A673 (cell line): ENCODE results near the gene ADGRD1. TPM values are rescaled to one million over a fixed set of nuclear protein-coding genes. Genes with fewer than 3 reads are reported as not detected.

ENCODE experiments used
- BruUV-seq: library from RNA; stranded (reverse); fragments of 400-500 nt; replicated peaks from 2 replicates; lab custom pipeline; 2021; lab: Mats Ljungman, UMichigan
- CTCF ChIA-PET: fragments of 300-600 bp; sonication (Branson Sonifier 250); formaldehyde crosslinking; loops from one replicate; lab custom pipeline; 2022; ENCODE audit warnings: antibody characterized with exemption; lab: Charles Lee
- POLR2A ChIA-PET: fragments of 300-600 bp; sonication (Branson Sonifier 250); formaldehyde crosslinking; loops from one replicate; lab custom pipeline; 2022; ENCODE audit warnings: antibody characterized with exemption; ENCODE audit not compliant: low non-redundant PET; lab: Charles Lee
- DNase-seq: peaks from one replicate; pipeline ENCODE4 v3.0.0-alpha.2; 2015; ENCODE audit warnings: low spot score
- H3K27ac ChIP-seq: fragments of 200-600 bp; sonication (generic); 2 replicates; pipeline ENCODE4 v1.5.1; 2016; ENCODE audit warnings: mixed run types, low read depth, mild to moderate bottlenecking, mixed read lengths, antibody characterized with exemption, low read length; ENCODE audit not compliant: poor library complexity, severe bottlenecking
- H3K27me3 ChIP-seq: fragments of 200-600 bp; sonication (generic); replicated peaks from 2 replicates; pipeline ENCODE4 v1.6.1; 2017; ENCODE audit warnings: mixed run types, low read depth, mild to moderate bottlenecking, mixed read lengths, antibody characterized with exemption, low read length; ENCODE audit not compliant: insufficient read depth, poor library complexity
- H3K36me3 ChIP-seq: fragments of 200-600 bp; sonication (generic); 2 replicates; pipeline ENCODE4 v1.6.1; 2016; ENCODE audit warnings: mixed run types, mild to moderate bottlenecking, mixed read lengths, antibody characterized with exemption, low read length; ENCODE audit not compliant: insufficient read depth, poor library complexity, severe bottlenecking
- H3K4me1 ChIP-seq: fragments of 200-600 bp; sonication (generic); 2 replicates; pipeline ENCODE4 v1.6.1; 2017; ENCODE audit warnings: mixed run types, mild to moderate bottlenecking, mixed read lengths, antibody characterized with exemption, low read length; ENCODE audit not compliant: insufficient read depth, poor library complexity, severe bottlenecking
- H3K4me3 ChIP-seq: fragments of 200-600 bp; sonication (generic); 2 replicates; pipeline ENCODE4 v1.5.1; 2016; ENCODE audit warnings: low read depth, mixed run types, mild to moderate bottlenecking, mixed read lengths, low read length; ENCODE audit not compliant: poor library complexity, severe bottlenecking
- H3K9me3 ChIP-seq: fragments of 200-600 bp; sonication (generic); 2 replicates; pipeline ENCODE4 v1.6.1; 2016; ENCODE audit warnings: mixed run types, low read depth, mild to moderate bottlenecking, mixed read lengths, antibody characterized with exemption, low read length; ENCODE audit not compliant: poor library complexity, severe bottlenecking
- CTCF ChIP-seq: fragments of 300-800, 200-600 bp; sonication (generic); conservative IDR thresholded peaks from 2 replicates; pipeline ENCODE4 v1.5.1; 2017; ENCODE audit warnings: low read depth, mild to moderate bottlenecking, antibody characterized with exemption, low read length, moderate library complexity, mixed read lengths
- EZH2 ChIP-seq: fragments of 200-600 bp; sonication (generic); IDR thresholded peaks from 2 replicates; pipeline ENCODE4 v1.6.1; 2017; ENCODE audit warnings: borderline replicate concordance, low read depth, mild to moderate bottlenecking, mixed read lengths, antibody characterized with exemption, low read length; ENCODE audit not compliant: poor library complexity, severe bottlenecking
- intact Hi-C: fragments of 100-400 bp; cut with micrococcal nuclease; formaldehyde crosslinking; loops from one replicate; pipeline ENCODE4 v1.10.0; 2022; ENCODE audit not compliant: unreplicated experiment
- total RNA-seq: library from RNA; stranded (reverse); gene quantifications from 2 replicates; pipeline ENCODE4 v1.2.3, GENCODE V29; 2021

The ADGRD1 gene
- total RNA-seq, 1 experiment from 2014 or later = not detected

- TF ChIP-seq CTCF (no peak), EZH2 (no peak)
- Histone ChIP-seq H3K36me3 (no peaks in the 10 kb centered on the region), H3K27ac (no peak overlapping the region), H3K4me1 (no peaks in the 10 kb centered on the region), H3K4me3 (no peak overlapping the region), H3K27me3 (peaks cover 50% of the 10 kb centered on the region), H3K9me3 (no peaks in the 10 kb centered on the region)
- ChIA-PET POLR2A (no interaction called here), CTCF (interaction anchor here (0.5 kb wide), 1 partner anchor 1046 kb away, joined by 5 read pairs; no protein-coding TSS in a partner anchor)
- BruUV-seq = no TSS peak
- intact Hi-C loops = no loop called here
- no peak for DNase-seq
Measured at GRCh38 chr12:130920119-130920703, 33.5 kb upstream of the ADGRD1 start.

GRCh38 chr12:130920723-130921381 is 32.9 kb upstream of the ADGRD1 start:
- Histone ChIP-seq H3K4me1 (no peaks in the 10 kb centered on the region), H3K27me3 (peaks cover 48% of the 10 kb centered on the region), H3K27ac (no peak overlapping the region), H3K36me3 (no peaks in the 10 kb centered on the region), H3K4me3 (no peak overlapping the region), H3K9me3 (no peaks in the 10 kb centered on the region)
- no TSS peak for BruUV-seq
- TF ChIP-seq CTCF = no peak
- no peak for TF ChIP-seq EZH2
- DNase-seq = no peak
- POLR2A ChIA-PET = no interaction called here
- intact Hi-C loops = no loop called here
- CTCF ChIA-PET = interaction anchor here (0.5 kb wide), 1 partner anchor 1046 kb away, joined by 5 read pairs; no protein-coding TSS in a partner anchor

GRCh38 chr12:130922511-130922953 is 31.2 kb upstream of the ADGRD1 start:
- no peaks in the 10 kb centered on the region for H3K9me3 ChIP-seq
- no peak overlapping the region for H3K27ac ChIP-seq
- no peaks in the 10 kb centered on the region for H3K4me1 ChIP-seq
- no TSS peak for BruUV-seq
- TF ChIP-seq EZH2 (no peak), CTCF (no peak)
- no peaks in the 10 kb centered on the region for H3K36me3 ChIP-seq
- no peak overlapping the region for H3K4me3 ChIP-seq
- peaks cover 47% of the 10 kb centered on the region for H3K27me3 ChIP-seq
- intact Hi-C loops = no loop called here
- DNase-seq = no peak
- CTCF ChIA-PET = no interaction called here
- POLR2A ChIA-PET = no interaction called here
